Stimulated activated CD4-positive, alpha-beta T cell treated with anti-CD3 and anti-CD28 coated beads, Interleukin-2, amount 100 ng/mL, for 24 hours (primary cell): ENCODE data around the gene MATK.
"Not testable (repeated sequence)": the region's sequence is repeated elsewhere in the genome, so short reads cannot be mapped to it uniquely, and the experiment has no call there.

Experiments
- DNase-seq, 2 donors: peaks; one replicate each; pipeline ENCODE4 v3.0.0-alpha.2; 2020

Gene MATK

GRCh38 chr19:3785938-3786824, at the start of gene MATK:
TSS of gene MATK (minus strand) at chr19:3786381. CDS start at chr19:3785135, 1,246 bp downstream.
- DNase-seq = peak; percentile 35 to 46

- no peak for DNase-seq
Observed at GRCh38 chr19:3835055-3835435, 48.9 kb upstream of the MATK start.

GRCh38 chr19:3834349-3835054, 48.3 kb upstream of the MATK start:
- DNase-seq = no peak

- no peak for DNase-seq
Observed at GRCh38 chr19:3833578-3834348, 47.6 kb upstream of the MATK start.

- DNase-seq = no peak
Observed at GRCh38 chr19:3832001-3832400, 45.8 kb upstream of the MATK start.

GRCh38 chr19:3831601-3832000, 45.4 kb upstream of the MATK start:
- no peak for DNase-seq

GRCh38 chr19:3830621-3831589, 44.7 kb upstream of the MATK start:
- DNase-seq = no peak

GRCh38 chr19:3827306-3827705, 41.1 kb upstream of the MATK start:
- DNase-seq = no peak

GRCh38 chr19:3826163-3826562, 40.0 kb upstream of the MATK start:
- no peak for DNase-seq

- no peak for DNase-seq
Observed at GRCh38 chr19:3825286-3825956, 39.2 kb upstream of the MATK start.

GRCh38 chr19:3823350-3823713, 37.2 kb upstream of the MATK start:
- DNase-seq = no peak

- no peak for DNase-seq
Observed at GRCh38 chr19:3822683-3823349, 36.6 kb upstream of the MATK start.

- peak; percentile 93 for DNase-seq
Observed at GRCh38 chr19:3821857-3822364, 35.7 kb upstream of the MATK start.

GRCh38 chr19:3821156-3821555, 35.0 kb upstream of the MATK start:
- DNase-seq = no peak

GRCh38 chr19:3819989-3820388, 33.8 kb upstream of the MATK start:
- no peak for DNase-seq

GRCh38 chr19:3818918-3819317, 32.7 kb upstream of the MATK start:
- no peak for DNase-seq

- DNase-seq = peak; percentile 47 to 48
Observed at GRCh38 chr19:3818466-3818865, 32.3 kb upstream of the MATK start.

GRCh38 chr19:3817761-3818160, 31.6 kb upstream of the MATK start:
- DNase-seq = no peak

GRCh38 chr19:3816566-3817218, 30.5 kb upstream of the MATK start:
- DNase-seq = no peak

GRCh38 chr19:3816148-3816547, 30.0 kb upstream of the MATK start:
- DNase-seq = not testable (repeated sequence)
